Measurements from ENCODE around the gene FAM200C. TPM values are rescaled to one million over a fixed set of nuclear protein-coding genes. Genes with fewer than 3 reads are reported as not detected.

The FAM200C gene
- total and polyA plus RNA-seq, 9 of the 15 experiments (the other 6 are each of a cell fraction or from before 2014, with no cell fraction given) = 1.3 to 7.0 (median 1.8) TPM

GRCh38 chr5:160439205-160439600, 39.3 kb upstream of the FAM200C start (continued):
- TF ChIP-seq CTCF (IDR thresholded peaks at IDR 0.05 in 2 of 3, conservative IDR thresholded peaks at IDR 0.05 in 1 of 3; ENCODE audit: insufficient read depth in 2 of 3, low read depth in 1 of 3, low read length in 3 of 3) = peak; percentile 87 to 95 (median 87)

GRCh38 chr5:160438316-160439204, 38.7 kb upstream of the FAM200C start:
- DNase-seq (ENCODE audit: extremely low read depth in 1 of 4, low spot score in 3 of 4) (peak; percentile 19 to 62 (median 42)), ATAC-seq (peak; percentile 79), FAIRE-seq (peak; percentile 90)
- in situ Hi-C loops (cut with MboI) = no loop called here
- ChIA-PET CTCF (ENCODE audit: low intra/inter-chr PET ratio) (interaction anchor here (0.6 kb wide), 1 partner anchor 214 kb away, joined by 3 read pairs; no protein-coding TSS in a partner anchor), POLR2A (interaction anchor here (0.7 to 2.9 kb wide), 4 partner anchors 10 to 16 kb away, joined by 3 to 12 read pairs (median 8); partner anchors contain the start of gene PTTG1)
- peak overlapping the region in 1 of 2 experiments; percentile 50; a peak in 1 of 4 replicates for H3K9ac ChIP-seq (ENCODE audit: insufficient read depth in 1 of 2, low read depth in 2 of 2, low read length in 2 of 2)
- WGBS (ENCODE audit: insufficient coverage, low coverage, missing lambda C conversion rate) = 3% methylated on average over 18 of the region's 18 CpGs
- BruUV-seq (replicated peaks) = no TSS peak
- no peaks in the 10 kb centered on the region for H3K9me3 ChIP-seq (replicated peaks; ENCODE audit: control insufficient read depth, insufficient read depth, low read depth, low read length)
- no peak overlapping the region for H3K27ac ChIP-seq (ENCODE audit: extremely low read depth, low read depth, low read length)
- intact Hi-C loops (cut with micrococcal nuclease) = no loop called here
- H3K9me1 ChIP-seq (ENCODE audit: control insufficient read depth, insufficient read depth, low read length) = no peaks in the 10 kb centered on the region
- H3K4me1 ChIP-seq (replicated peaks in 1 of 2; ENCODE audit: control insufficient read depth in 2 of 2, insufficient read depth in 2 of 2, low read length in 2 of 2) = peaks cover 12 to 14% of the 10 kb centered on the region in 2 experiments; a peak in 4 of 5 replicates
- H4K20me1 ChIP-seq (replicated peaks; ENCODE audit: control insufficient read depth, insufficient read depth, low read length) = no peaks in the 10 kb centered on the region
- peak overlapping the region; percentile 33 for H3K4me3 ChIP-seq
- no peaks in the 10 kb centered on the region for H3K79me2 ChIP-seq (ENCODE audit: control insufficient read depth, insufficient read depth, low read length)
- H3K36me3 ChIP-seq (ENCODE audit: control insufficient read depth, insufficient read depth, low read length) = no peaks in the 10 kb centered on the region
- H3K27me3 ChIP-seq (ENCODE audit: control insufficient read depth in 2 of 2, insufficient read depth in 2 of 2, low read length in 2 of 2) = no peaks in the 10 kb centered on the region; a peak in 1 of 5 replicates
- H2AFZ ChIP-seq (ENCODE audit: low read depth, low read length) = peak overlapping the region; percentile 98
- peak overlapping the region; percentile 88 for H3K4me2 ChIP-seq (ENCODE audit: insufficient read depth, low read length)
- TF ChIP-seq CTCF (IDR thresholded peaks at IDR 0.05 in 2 of 3, conservative IDR thresholded peaks at IDR 0.05 in 1 of 3; ENCODE audit: insufficient read depth in 2 of 3, low read depth in 1 of 3, low read length in 3 of 3) = peak; percentile 68 to 81 (median 73)
- no peak for TF ChIP-seq SFPQ (IDR thresholded peaks at IDR 0.05; ENCODE audit: low read depth, low read length)
- peak; percentile 14; the same call in 1 of the 2 replicates for TF ChIP-seq TFAP4 (CRISPR knock-in tag; IDR thresholded peaks at IDR 0.05; ENCODE audit: borderline replicate concordance)
- TF ChIP-seq RAD21 (CRISPR knock-in tag; conservative IDR thresholded peaks at IDR 0.05 in 1 of 2, IDR thresholded peaks at IDR 0.05 in 1 of 2) = peak; percentile 56 to 61
- TF ChIP-seq SPI1 (IDR thresholded peaks at IDR 0.05; ENCODE audit: borderline replicate concordance, low read depth, low read length) = peak; percentile 29; the same call in 1 of the 2 replicates
- 0 out of 2 replicates have a peak, but pooled peaks have one; percentile 31 for TF ChIP-seq HMBOX1 (IDR thresholded peaks at IDR 0.05)
- TF ChIP-seq CTBP1 (IDR thresholded peaks at IDR 0.05; ENCODE audit: borderline replicate concordance) = 0 out of 2 replicates have a peak, but pooled peaks have one; percentile 15

Measured in K562 (cell line).